Activated naive CD8-positive, alpha-beta T cell treated with anti-CD3 and anti-CD28 coated beads, Interleukin-2, amount 50 U/mL, for 24 hours (primary cell): ENCODE data around the gene FKBP1C.
"Not testable (repeated sequence)": the region's sequence is repeated elsewhere in the genome, so short reads cannot be mapped to it uniquely, and the experiment has no call there.

ENCODE experiments used
- ATAC-seq: fragments of 150-1000 bp; cut with Tn5 transposase; one replicate; pipeline ENCODE4 v1.10.0; 2021
- DNase-seq: peaks from one replicate; pipeline ENCODE4 v3.0.0; 2021
- H3K27ac Mint-ChIP-seq: one replicate; pipeline ENCODE4 v1.8.0; 2021; ENCODE audit warnings: mild to moderate bottlenecking, mixed read lengths
- H3K27me3 Mint-ChIP-seq: one replicate; pipeline ENCODE4 v1.8.0; 2021; ENCODE audit warnings: mixed read lengths
- H3K36me3 Mint-ChIP-seq: one replicate; pipeline ENCODE4 v1.8.0; 2021; ENCODE audit warnings: low read depth, mixed read lengths
- H3K4me1 Mint-ChIP-seq: one replicate; pipeline ENCODE4 v1.8.0; 2021; ENCODE audit warnings: mixed read lengths
- H3K4me3 Mint-ChIP-seq: one replicate; pipeline ENCODE4 v1.8.0; 2021; ENCODE audit warnings: mild to moderate bottlenecking, moderate library complexity, mixed read lengths
- H3K9me3 Mint-ChIP-seq: one replicate; pipeline ENCODE4 v1.8.0; 2021; ENCODE audit warnings: mixed read lengths

Gene FKBP1C

GRCh38 chr6:63211343-63211742, at the start of gene FKBP1C:
Gene FKBP1C (plus strand): TSS chr6:63211469.
- H3K4me1 Mint-ChIP-seq, H3K27me3 Mint-ChIP-seq, ATAC-seq, H3K27ac Mint-ChIP-seq, H3K36me3 Mint-ChIP-seq, DNase-seq, H3K4me3 Mint-ChIP-seq: not testable (repeated sequence)
- peaks cover 15% of the 10 kb centered on the region for H3K9me3 Mint-ChIP-seq

- DNase-seq, H3K4me1 Mint-ChIP-seq, H3K27me3 Mint-ChIP-seq, H3K27ac Mint-ChIP-seq, ATAC-seq, H3K4me3 Mint-ChIP-seq, H3K36me3 Mint-ChIP-seq: not testable (repeated sequence)
- peaks cover 16% of the 10 kb centered on the region for H3K9me3 Mint-ChIP-seq
These were observed 47.0 kb upstream of the FKBP1C start for GRCh38 chr6:63164047-63164803.

DNA sequence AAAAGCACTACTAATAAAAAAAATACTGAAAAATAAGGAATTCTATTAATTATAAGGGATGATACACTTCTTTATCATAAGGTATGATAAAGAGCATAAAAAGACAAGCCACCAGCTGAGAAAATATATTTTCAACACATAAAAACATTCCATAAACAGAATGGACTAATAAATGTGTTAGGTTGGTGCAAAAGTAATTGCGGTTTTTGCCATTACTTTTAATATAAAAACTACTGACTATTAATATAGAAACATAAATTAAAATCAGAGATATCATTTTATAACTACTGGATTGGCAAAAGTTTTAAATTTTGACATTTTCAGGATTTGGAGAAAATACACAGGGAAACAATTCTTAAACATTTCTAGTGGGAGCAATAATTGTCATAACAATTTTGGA, 37.1 kb upstream of the FKBP1C start:
- peaks cover 8% of the 10 kb centered on the region for H3K9me3 Mint-ChIP-seq
- DNase-seq (no peak), ATAC-seq (no peak)
- H3K27me3 Mint-ChIP-seq: no peaks in the 10 kb centered on the region
- no peak overlapping the region for H3K4me3 Mint-ChIP-seq
- H3K4me1 Mint-ChIP-seq: no peaks in the 10 kb centered on the region
- no peaks in the 10 kb centered on the region for H3K36me3 Mint-ChIP-seq
- no peak overlapping the region for H3K27ac Mint-ChIP-seq

DNA sequence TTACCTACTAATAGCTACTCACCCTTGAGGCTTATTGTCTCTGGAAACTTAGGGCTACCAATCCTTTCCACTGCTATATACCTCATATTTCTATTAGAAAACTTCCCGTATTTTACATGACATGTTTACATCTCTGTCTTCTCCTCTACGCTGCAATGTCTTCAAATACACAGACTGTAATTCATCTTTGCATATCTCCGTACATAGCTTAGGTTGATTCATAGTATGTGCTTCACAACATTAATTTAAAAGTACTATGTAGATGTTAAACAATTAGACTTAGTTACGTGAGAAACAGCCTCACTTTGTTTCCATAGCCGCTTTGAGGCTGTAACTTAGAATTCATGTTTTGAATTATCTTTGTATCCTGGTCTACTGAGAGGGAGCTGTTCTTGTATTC, 35.1 kb upstream of the FKBP1C start:
- no peak overlapping the region for H3K27ac Mint-ChIP-seq
- H3K9me3 Mint-ChIP-seq: no peaks in the 10 kb centered on the region
- no peaks in the 10 kb centered on the region for H3K4me1 Mint-ChIP-seq
- ATAC-seq (no peak), DNase-seq (no peak)
- H3K36me3 Mint-ChIP-seq: no peaks in the 10 kb centered on the region
- no peaks in the 10 kb centered on the region for H3K27me3 Mint-ChIP-seq
- no peak overlapping the region for H3K4me3 Mint-ChIP-seq

- H3K27me3 Mint-ChIP-seq: no peaks in the 10 kb centered on the region
- ATAC-seq (no peak), DNase-seq (no peak)
- no peaks in the 10 kb centered on the region for H3K4me1 Mint-ChIP-seq
- no peaks in the 10 kb centered on the region for H3K9me3 Mint-ChIP-seq
- H3K27ac Mint-ChIP-seq: no peak overlapping the region
- H3K4me3 Mint-ChIP-seq: no peak overlapping the region
- H3K36me3 Mint-ChIP-seq: no peaks in the 10 kb centered on the region
These were observed 30.9 kb upstream of the FKBP1C start for GRCh38 chr6:63180367-63180766.

DNA sequence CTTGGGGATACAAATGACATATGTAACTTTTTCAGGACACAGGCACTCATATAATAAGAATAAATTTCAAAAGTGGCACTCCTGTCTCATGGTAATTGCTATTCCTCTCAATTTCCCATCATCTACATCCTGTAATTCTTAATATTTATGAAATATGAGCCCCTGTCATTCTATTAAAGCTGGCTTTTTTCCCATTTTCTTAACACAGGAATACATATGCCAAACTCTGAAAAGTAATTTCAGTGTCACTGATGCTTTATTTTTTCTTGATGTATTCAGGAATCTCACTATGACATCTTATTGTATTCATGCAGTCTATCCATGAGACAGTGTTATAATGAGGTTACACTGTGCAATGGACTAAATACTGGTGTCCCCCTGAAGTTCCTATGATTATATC, 24.3 kb upstream of the FKBP1C start:
- H3K27ac Mint-ChIP-seq: no peak overlapping the region
- DNase-seq (no peak), ATAC-seq (no peak)
- H3K4me1 Mint-ChIP-seq: no peaks in the 10 kb centered on the region
- H3K36me3 Mint-ChIP-seq: no peaks in the 10 kb centered on the region
- no peaks in the 10 kb centered on the region for H3K27me3 Mint-ChIP-seq
- no peak overlapping the region for H3K4me3 Mint-ChIP-seq
- H3K9me3 Mint-ChIP-seq: peaks cover 8% of the 10 kb centered on the region

GRCh38 chr6:63188828-63189227, 22.4 kb upstream of the FKBP1C start:
- H3K36me3 Mint-ChIP-seq: no peaks in the 10 kb centered on the region
- no peaks in the 10 kb centered on the region for H3K27me3 Mint-ChIP-seq

GRCh38 chr6:63193324-63193723, 17.9 kb upstream of the FKBP1C start:
- H3K9me3 Mint-ChIP-seq: peaks cover 13% of the 10 kb centered on the region
- H3K36me3 Mint-ChIP-seq: no peaks in the 10 kb centered on the region
- no peaks in the 10 kb centered on the region for H3K4me1 Mint-ChIP-seq
- no peak for ATAC-seq
- H3K27me3 Mint-ChIP-seq: no peaks in the 10 kb centered on the region
- no peak for DNase-seq
- no peak overlapping the region for H3K4me3 Mint-ChIP-seq
- H3K27ac Mint-ChIP-seq: no peak overlapping the region

More at GRCh38 chr6:63188828-63189227, 22.4 kb upstream of the FKBP1C start:
- H3K4me1 Mint-ChIP-seq: no peaks in the 10 kb centered on the region
- no peak overlapping the region for H3K4me3 Mint-ChIP-seq
- H3K9me3 Mint-ChIP-seq: peaks cover 8% of the 10 kb centered on the region
- ATAC-seq: no peak
- no peak for DNase-seq
- no peak overlapping the region for H3K27ac Mint-ChIP-seq

- Mint-ChIP-seq H3K4me1 (no peaks in the 10 kb centered on the region), H3K27me3 (no peaks in the 10 kb centered on the region), H3K27ac (no peak overlapping the region), H3K9me3 (peaks cover 10% of the 10 kb centered on the region), H3K4me3 (no peak overlapping the region), H3K36me3 (no peaks in the 10 kb centered on the region)
- DNase-seq (no peak), ATAC-seq (no peak)
These were observed 13.5 kb upstream of the FKBP1C start for GRCh38 chr6:63197741-63198140.

DNA sequence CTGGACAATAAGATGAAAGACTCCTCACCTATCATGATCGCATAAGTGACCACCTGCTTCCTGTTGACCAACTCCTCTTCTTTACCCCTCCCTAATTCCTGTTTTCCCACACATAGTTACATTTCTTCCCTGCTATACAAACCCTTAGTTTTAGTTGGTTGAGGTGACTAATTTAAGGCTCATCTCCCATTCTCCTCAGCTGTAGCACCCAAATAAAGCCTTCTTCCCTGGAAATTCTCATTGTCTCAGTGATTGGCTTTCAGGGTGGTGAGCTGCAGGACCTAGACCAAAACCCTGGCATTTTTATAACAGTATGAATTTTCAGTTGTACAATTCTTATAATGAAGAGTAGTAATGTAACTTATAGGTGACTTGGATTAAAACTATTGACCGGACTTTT, 2.1 kb downstream of the FKBP1C start:
- H3K27me3 Mint-ChIP-seq: no peaks in the 10 kb centered on the region
- H3K27ac Mint-ChIP-seq: no peak overlapping the region
- ATAC-seq (no peak), DNase-seq (no peak)
- peaks cover 15% of the 10 kb centered on the region for H3K9me3 Mint-ChIP-seq
- no peak overlapping the region for H3K4me3 Mint-ChIP-seq
- peaks cover 2% of the 10 kb centered on the region for H3K36me3 Mint-ChIP-seq
- H3K4me1 Mint-ChIP-seq: no peaks in the 10 kb centered on the region

GRCh38 chr6:63214816-63215215, 3.5 kb downstream of the FKBP1C start:
- Mint-ChIP-seq H3K27ac (no peak overlapping the region), H3K4me1 (no peaks in the 10 kb centered on the region), H3K9me3 (peaks cover 15% of the 10 kb centered on the region), H3K27me3 (no peaks in the 10 kb centered on the region), H3K4me3 (no peak overlapping the region), H3K36me3 (peaks cover 2% of the 10 kb centered on the region)
- DNase-seq (no peak), ATAC-seq (no peak)

DNA sequence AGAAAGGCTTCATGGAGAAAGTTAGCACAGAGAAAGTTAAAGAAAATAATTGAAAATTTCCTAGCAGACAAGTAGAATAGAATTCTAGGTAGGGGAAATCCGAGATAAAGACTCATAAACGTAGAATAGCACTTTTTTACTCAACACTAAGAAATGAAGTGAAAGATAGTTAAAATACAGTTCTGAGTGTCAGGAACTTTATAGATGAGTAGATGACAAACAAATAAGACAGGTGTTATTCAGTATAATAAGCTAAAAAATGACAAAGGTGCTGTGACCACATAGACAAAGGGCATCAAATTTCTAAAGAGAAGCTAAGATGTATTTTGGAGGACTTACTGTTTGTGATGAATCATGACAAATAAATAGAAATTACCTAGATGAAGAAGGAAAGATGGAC, 12.9 kb downstream of the FKBP1C start:
- H3K4me3 Mint-ChIP-seq: no peak overlapping the region
- H3K36me3 Mint-ChIP-seq: no peaks in the 10 kb centered on the region
- H3K4me1 Mint-ChIP-seq: no peaks in the 10 kb centered on the region
- ATAC-seq: no peak
- no peaks in the 10 kb centered on the region for H3K9me3 Mint-ChIP-seq
- H3K27ac Mint-ChIP-seq: no peak overlapping the region
- DNase-seq: no peak
- no peaks in the 10 kb centered on the region for H3K27me3 Mint-ChIP-seq

GRCh38 chr6:63225987-63226386, 14.7 kb downstream of the FKBP1C start:
- H3K4me1 Mint-ChIP-seq, ATAC-seq, H3K27ac Mint-ChIP-seq, DNase-seq, H3K4me3 Mint-ChIP-seq, H3K27me3 Mint-ChIP-seq, H3K36me3 Mint-ChIP-seq, H3K9me3 Mint-ChIP-seq: not testable (repeated sequence)

GRCh38 chr6:63227928-63228894, 16.9 kb downstream of the FKBP1C start:
- not testable (repeated sequence) for H3K27ac Mint-ChIP-seq, ATAC-seq, H3K36me3 Mint-ChIP-seq, H3K27me3 Mint-ChIP-seq, H3K9me3 Mint-ChIP-seq, H3K4me3 Mint-ChIP-seq, DNase-seq, H3K4me1 Mint-ChIP-seq

DNA sequence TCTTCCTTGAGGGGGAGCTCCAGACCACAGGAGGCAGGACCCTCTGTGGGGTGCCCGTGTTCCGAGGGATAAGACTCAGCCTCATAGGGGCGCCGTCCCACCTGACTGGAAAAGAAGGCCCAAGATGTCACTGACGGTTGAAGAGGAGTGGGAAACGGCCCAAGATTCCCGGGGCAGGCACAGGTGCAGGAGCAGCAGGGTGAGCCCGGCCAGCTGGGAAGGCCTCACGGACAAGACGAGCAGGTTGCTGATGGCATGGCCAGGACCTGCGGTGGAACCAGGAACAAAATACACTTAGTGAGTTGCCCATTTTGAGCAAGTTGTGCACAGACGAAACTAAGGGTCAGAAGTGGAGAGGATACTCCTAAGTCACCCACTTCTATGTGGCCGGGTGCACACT, 18.8 kb downstream of the FKBP1C start:
- ATAC-seq, DNase-seq, H3K4me3 Mint-ChIP-seq, H3K27ac Mint-ChIP-seq, H3K4me1 Mint-ChIP-seq, H3K36me3 Mint-ChIP-seq, H3K27me3 Mint-ChIP-seq, H3K9me3 Mint-ChIP-seq: not testable (repeated sequence)
